HepG2 (cell line): Measurements from ENCODE around the gene PCTP. TPM values are rescaled to one million over a fixed set of nuclear protein-coding genes. Genes with fewer than 3 reads are reported as not detected.
A peak's percentile ranks its signal among the peaks of the same experiment; 100 is the strongest.

Source experiments
- HOXA5 ChIP-seq: sonication (generic); formaldehyde crosslinking; IDR thresholded peaks from 2 replicates; pipeline ENCODE4 v1.4.0; 2020; ENCODE audit warnings: missing genetic modification reagents
- KLF16 ChIP-seq, 2 experiments: sonication (generic) in 1 of 2; formaldehyde crosslinking in 1 of 2; IDR thresholded peaks; 2 replicates each; pipeline versions ENCODE4 v1.6.1 to v1.8.0; 2016 to 2023; ENCODE audit warnings: missing genetic modification reagents in 2 of 2, missing compliant biosample characterization in 1 of 2
- RFXAP ChIP-seq: sonication (generic); formaldehyde crosslinking; IDR thresholded peaks from 2 replicates; pipeline ENCODE4 v1.4.0; 2020; ENCODE audit warnings: missing genetic modification reagents, borderline replicate concordance
- YEATS2 ChIP-seq: sonication (generic); formaldehyde crosslinking; IDR thresholded peaks from 2 replicates; pipeline ENCODE4 v1.4.0; 2020; ENCODE audit warnings: missing genetic modification reagents, borderline replicate concordance
- ZFP36 ChIP-seq: fragments of 150-350 bp; IDR thresholded peaks from 2 replicates; pipeline ENCODE4 v1.6.1; 2018; ENCODE audit warnings: borderline replicate concordance, low read length, low read depth; ENCODE audit not compliant: partially characterized antibody
- ZFY ChIP-seq: sonication (generic); formaldehyde crosslinking; IDR thresholded peaks from 2 replicates; pipeline ENCODE4 v1.4.0; 2020; ENCODE audit warnings: missing genetic modification reagents
- ZNF205 ChIP-seq: IDR thresholded peaks from 2 replicates; pipeline ENCODE4 v1.6.1; 2018; ENCODE audit warnings: missing biosample characterization, missing genetic modification reagents
- ZNF563 ChIP-seq: sonication (generic); formaldehyde crosslinking; IDR thresholded peaks from 2 replicates; pipeline ENCODE4 v1.8.0; 2022; ENCODE audit warnings: mild to moderate bottlenecking, moderate library complexity, missing genetic modification reagents
- ZNF570 ChIP-seq: sonication (generic); formaldehyde crosslinking; IDR thresholded peaks from 2 replicates; pipeline ENCODE4 v1.4.0; 2020; ENCODE audit warnings: mild to moderate bottlenecking, missing genetic modification reagents, borderline replicate concordance
- ZSCAN25 ChIP-seq: sonication (generic); formaldehyde crosslinking; IDR thresholded peaks from 2 replicates; pipeline ENCODE4 v1.8.0; 2022; ENCODE audit warnings: mild to moderate bottlenecking, missing genetic modification reagents
- polyA plus RNA-seq, 8 experiments: library from polyadenylated mRNA; depleted of rRNA in 3 of 8; stranded (reverse) in 7 of 8; unstranded in 1 of 8; fragments of >200 nt; fragmentation: Illumina TruSeq in 4 of 8; extraction: Trizol in 4 of 8; gene quantifications; 2 replicates each; pipeline versions ENCODE4 v1.2.1 to v1.2.3, GENCODE V29; 2011 to 2016; ENCODE audit warnings: low read depth in 4 of 8, missing spikeins in 1 of 8, mixed read lengths in 1 of 8; ENCODE audit not compliant: insufficient read depth in 1 of 8
- total RNA-seq, 5 experiments: library from RNA; depleted of rRNA; stranded (reverse); fragments of >200 nt; fragmentation: Illumina TruSeq; extraction: Trizol; gene quantifications; 2 replicates each; pipeline ENCODE4 v1.2.3, GENCODE V29; 2016; ENCODE audit warnings: low read depth in 1 of 5
- TF ChIP-seq, protein P1 (sequence below): sonication (generic); formaldehyde crosslinking; IDR thresholded peaks from 2 replicates; pipeline ENCODE4 v1.4.0; 2020; ENCODE audit warnings: missing genetic modification reagents
- TF ChIP-seq, protein P2 (sequence below): sonication (generic); formaldehyde crosslinking; IDR thresholded peaks from 2 replicates; pipeline ENCODE4 v1.4.0; 2020; ENCODE audit warnings: missing genetic modification reagents, borderline replicate concordance
- TF ChIP-seq, protein P3 (sequence below): IDR thresholded peaks from 2 replicates; pipeline ENCODE4 v1.6.1; 2016; ENCODE audit warnings: low read depth, missing genetic modification reagents, missing compliant biosample characterization

PCTP gene
- total and polyA plus RNA-seq, 2 of the 13 experiments (the other 11 are each of a cell fraction or from before 2014, with no cell fraction given) = 37.1 to 50.7 TPM

DNA sequence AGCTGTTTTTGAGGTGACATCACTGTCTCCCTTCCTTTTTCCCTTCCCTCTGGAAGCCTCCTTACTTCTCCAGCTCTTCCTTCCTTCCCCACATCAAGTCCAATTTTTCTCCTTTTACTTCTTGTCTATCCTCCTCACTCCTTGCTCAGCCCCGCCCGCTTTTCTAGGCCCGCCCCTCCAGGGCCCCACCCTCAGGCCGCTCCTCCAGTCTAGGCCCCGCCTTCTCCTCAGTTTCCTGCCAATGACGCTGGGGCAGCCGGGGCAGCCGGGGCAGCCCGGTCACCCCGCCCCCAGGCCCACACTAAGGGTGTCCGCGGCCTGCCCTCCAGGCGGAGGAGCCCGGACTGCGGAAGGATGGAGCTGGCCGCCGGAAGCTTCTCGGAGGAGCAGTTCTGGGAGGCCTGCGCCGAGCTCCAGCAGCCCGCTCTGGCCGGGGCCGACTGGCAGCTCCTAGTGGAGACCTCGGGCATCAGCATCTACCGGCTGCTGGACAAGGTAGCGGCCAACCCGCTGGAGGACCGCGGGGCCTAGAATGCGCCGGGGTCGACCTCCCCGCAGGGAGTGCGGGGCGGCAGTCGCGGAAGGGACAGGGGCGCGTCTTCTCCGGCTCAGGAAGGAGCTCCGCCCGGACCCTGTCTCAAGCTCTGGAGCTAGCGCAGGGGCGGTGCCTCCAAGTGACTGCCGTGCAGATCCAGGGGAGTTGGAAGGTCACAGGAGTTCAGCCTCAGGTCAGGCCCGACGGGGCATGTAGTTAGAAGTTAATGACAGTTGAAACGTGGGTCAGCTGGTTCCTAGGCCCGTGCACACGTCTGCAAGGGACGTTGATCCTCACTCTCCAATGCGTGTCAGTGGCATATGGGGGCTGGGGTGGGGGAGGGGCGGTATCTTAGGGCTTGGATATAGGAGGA is at the start of gene PCTP (continued):
- TF ChIP-seq, protein P1, sequence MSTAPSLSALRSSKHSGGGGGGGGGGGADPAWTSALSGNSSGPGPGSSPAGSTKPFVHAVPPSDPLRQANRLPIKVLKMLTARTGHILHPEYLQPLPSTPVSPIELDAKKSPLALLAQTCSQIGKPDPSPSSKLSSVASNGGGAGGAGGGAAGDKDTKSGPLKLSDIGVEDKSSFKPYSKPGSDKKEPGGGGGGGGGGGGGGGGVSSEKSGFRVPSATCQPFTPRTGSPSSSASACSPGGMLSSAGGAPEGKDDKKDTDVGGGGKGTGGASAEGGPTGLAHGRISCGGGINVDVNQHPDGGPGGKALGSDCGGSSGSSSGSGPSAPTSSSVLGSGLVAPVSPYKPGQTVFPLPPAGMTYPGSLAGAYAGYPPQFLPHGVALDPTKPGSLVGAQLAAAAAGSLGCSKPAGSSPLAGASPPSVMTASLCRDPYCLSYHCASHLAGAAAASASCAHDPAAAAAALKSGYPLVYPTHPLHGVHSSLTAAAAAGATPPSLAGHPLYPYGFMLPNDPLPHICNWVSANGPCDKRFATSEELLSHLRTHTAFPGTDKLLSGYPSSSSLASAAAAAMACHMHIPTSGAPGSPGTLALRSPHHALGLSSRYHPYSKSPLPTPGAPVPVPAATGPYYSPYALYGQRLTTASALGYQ (CRISPR knock-in tag) = peak; percentile 83
- TF ChIP-seq HOXA5 (peak; percentile 96), ZNF205 (CRISPR knock-in tag) (no peak; the same call in 1 of the 2 replicates), ZNF570 (CRISPR knock-in tag) (no peak), YEATS2 (CRISPR knock-in tag) (peak; percentile 87; the same call in 1 of the 2 replicates), ZFP36 (no peak), ZNF563 (CRISPR knock-in tag) (peak; percentile 68), RFXAP (peak; percentile 73; the same call in 1 of the 2 replicates), ZSCAN25 (CRISPR knock-in tag) (0 out of 2 replicates have a peak, but pooled peaks have one; percentile 48), ZFY (CRISPR knock-in tag) (peak; percentile 98), KLF16 (CRISPR knock-in tag; IDR thresholded peaks at IDR 0.05) (peak in 1 of 2 experiments; percentile 87; a peak in 2 of 4 replicates)
- TF ChIP-seq, protein P2, sequence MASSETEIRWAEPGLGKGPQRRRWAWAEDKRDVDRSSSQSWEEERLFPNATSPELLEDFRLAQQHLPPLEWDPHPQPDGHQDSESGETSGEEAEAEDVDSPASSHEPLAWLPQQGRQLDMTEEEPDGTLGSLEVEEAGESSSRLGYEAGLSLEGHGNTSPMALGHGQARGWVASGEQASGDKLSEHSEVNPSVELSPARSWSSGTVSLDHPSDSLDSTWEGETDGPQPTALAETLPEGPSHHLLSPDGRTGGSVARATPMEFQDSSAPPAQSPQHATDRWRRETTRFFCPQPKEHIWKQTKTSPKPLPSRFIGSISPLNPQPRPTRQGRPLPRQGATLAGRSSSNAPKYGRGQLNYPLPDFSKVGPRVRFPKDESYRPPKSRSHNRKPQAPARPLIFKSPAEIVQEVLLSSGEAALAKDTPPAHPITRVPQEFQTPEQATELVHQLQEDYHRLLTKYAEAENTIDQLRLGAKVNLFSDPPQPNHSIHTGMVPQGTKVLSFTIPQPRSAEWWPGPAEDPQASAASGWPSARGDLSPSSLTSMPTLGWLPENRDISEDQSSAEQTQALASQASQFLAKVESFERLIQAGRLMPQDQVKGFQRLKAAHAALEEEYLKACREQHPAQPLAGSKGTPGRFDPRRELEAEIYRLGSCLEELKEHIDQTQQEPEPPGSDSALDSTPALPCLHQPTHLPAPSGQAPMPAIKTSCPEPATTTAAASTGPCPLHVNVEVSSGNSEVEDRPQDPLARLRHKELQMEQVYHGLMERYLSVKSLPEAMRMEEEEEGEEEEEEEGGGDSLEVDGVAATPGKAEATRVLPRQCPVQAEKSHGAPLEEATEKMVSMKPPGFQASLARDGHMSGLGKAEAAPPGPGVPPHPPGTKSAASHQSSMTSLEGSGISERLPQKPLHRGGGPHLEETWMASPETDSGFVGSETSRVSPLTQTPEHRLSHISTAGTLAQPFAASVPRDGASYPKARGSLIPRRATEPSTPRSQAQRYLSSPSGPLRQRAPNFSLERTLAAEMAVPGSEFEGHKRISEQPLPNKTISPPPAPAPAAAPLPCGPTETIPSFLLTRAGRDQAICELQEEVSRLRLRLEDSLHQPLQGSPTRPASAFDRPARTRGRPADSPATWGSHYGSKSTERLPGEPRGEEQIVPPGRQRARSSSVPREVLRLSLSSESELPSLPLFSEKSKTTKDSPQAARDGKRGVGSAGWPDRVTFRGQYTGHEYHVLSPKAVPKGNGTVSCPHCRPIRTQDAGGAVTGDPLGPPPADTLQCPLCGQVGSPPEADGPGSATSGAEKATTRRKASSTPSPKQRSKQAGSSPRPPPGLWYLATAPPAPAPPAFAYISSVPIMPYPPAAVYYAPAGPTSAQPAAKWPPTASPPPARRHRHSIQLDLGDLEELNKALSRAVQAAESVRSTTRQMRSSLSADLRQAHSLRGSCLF = no peak
- TF ChIP-seq, protein P3, sequence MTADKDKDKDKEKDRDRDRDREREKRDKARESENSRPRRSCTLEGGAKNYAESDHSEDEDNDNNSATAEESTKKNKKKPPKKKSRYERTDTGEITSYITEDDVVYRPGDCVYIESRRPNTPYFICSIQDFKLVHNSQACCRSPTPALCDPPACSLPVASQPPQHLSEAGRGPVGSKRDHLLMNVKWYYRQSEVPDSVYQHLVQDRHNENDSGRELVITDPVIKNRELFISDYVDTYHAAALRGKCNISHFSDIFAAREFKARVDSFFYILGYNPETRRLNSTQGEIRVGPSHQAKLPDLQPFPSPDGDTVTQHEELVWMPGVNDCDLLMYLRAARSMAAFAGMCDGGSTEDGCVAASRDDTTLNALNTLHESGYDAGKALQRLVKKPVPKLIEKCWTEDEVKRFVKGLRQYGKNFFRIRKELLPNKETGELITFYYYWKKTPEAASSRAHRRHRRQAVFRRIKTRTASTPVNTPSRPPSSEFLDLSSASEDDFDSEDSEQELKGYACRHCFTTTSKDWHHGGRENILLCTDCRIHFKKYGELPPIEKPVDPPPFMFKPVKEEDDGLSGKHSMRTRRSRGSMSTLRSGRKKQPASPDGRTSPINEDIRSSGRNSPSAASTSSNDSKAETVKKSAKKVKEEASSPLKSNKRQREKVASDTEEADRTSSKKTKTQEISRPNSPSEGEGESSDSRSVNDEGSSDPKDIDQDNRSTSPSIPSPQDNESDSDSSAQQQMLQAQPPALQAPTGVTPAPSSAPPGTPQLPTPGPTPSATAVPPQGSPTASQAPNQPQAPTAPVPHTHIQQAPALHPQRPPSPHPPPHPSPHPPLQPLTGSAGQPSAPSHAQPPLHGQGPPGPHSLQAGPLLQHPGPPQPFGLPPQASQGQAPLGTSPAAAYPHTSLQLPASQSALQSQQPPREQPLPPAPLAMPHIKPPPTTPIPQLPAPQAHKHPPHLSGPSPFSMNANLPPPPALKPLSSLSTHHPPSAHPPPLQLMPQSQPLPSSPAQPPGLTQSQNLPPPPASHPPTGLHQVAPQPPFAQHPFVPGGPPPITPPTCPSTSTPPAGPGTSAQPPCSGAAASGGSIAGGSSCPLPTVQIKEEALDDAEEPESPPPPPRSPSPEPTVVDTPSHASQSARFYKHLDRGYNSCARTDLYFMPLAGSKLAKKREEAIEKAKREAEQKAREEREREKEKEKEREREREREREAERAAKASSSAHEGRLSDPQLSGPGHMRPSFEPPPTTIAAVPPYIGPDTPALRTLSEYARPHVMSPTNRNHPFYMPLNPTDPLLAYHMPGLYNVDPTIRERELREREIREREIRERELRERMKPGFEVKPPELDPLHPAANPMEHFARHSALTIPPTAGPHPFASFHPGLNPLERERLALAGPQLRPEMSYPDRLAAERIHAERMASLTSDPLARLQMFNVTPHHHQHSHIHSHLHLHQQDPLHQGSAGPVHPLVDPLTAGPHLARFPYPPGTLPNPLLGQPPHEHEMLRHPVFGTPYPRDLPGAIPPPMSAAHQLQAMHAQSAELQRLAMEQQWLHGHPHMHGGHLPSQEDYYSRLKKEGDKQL = 0 out of 2 replicates have a peak, but pooled peaks have one; percentile 31
